Activated CD4-positive, alpha-beta T cell treated with anti-CD3 and anti-CD28 coated beads for 1 hour (primary cell): ENCODE results near the gene KRTAP27-1.

Source experiments
- DNase-seq: peaks from one replicate; pipeline ENCODE4 v3.0.0-alpha.2; 2020

Gene KRTAP27-1, protein sequence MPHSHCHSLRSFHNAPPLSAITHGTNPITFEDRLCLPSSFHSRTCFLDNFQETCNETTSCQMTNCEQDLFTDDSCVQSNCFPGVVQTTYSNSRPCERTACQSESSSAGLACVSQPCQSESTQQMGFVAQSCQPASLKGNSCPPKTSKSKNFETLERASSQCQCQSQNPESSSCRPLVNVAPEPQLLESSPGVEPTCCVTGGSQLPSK

DNA sequence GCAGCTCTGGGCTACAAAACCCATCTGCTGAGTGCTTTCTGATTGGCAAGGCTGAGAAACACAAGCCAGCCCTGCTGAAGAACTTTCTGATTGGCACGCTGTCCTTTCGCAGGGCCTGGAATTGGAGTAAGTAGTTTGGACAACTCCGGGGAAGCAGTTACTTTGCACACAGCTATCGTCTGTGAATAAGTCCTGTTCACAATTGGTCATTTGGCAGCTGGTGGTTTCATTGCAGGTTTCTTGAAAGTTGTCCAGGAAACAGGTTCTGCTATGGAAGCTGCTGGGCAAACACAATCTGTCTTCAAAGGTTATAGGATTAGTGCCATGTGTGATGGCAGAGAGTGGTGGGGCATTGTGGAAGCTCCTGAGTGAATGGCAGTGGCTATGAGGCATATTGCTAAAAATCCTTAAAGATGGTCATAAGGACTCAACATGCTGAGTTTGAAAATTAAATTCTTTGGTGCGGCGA, at the start of gene KRTAP27-1:
KRTAP27-1 (minus strand) TSS at position 419 of the 469 bp plus-strand sequence; CDS start at position 393, 26 bp downstream.
- no peak for DNase-seq

DNA sequence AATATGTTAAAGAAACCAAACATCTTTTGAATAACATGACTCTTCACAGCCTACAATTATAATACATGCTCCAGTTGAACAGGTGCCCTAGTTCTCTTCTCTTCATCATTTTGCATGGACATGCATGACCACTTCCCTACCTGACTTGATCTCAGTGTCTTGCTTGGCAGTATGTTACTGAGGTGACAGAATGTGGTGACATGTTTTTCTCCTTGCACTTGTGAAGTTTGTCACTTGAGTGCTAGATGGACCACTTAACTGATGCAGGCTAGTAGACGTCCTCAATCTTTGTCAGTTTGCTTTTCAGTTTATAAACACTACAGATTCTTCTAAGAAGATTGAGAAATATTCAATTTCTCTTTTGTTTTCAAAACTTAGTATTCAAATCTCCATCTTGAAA, 44.7 kb upstream of the KRTAP27-1 start:
- DNase-seq, result no peak

DNA sequence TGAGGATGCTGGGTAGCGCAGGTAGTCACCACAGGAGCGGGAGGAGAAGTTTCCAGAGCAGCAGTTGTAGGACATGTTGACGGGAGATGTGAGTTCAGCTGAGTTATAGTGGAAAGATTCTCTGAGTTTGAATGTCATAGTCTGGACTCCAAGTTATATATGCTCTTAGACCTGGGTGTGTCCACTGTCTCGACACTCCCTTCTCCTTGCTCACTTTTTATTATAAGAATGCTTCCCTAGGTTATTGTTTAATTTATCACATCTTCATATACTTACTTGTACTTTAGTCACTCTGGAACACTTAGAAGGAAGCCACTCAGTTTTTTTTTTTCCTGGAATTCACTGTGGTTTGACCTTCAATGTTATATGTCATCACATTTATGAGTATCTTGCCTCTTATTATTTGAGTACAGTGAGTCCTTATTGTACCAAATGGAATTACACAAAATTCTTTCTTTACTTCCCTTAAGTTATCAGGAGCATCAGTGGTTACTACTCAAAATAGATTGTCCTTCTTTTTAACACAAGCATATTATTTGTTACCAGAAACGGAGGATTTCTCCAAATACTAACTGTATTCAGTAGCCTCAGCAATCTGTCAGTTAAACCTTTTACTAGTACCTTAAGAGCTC, 34.8 kb upstream of the KRTAP27-1 start, which contains the start of gene KRTAP13-2:
KRTAP13-2 (minus strand) TSS at position 133 of the 632 bp plus-strand sequence; CDS start at position 75, 58 bp downstream.
- DNase-seq, result no peak

DNA sequence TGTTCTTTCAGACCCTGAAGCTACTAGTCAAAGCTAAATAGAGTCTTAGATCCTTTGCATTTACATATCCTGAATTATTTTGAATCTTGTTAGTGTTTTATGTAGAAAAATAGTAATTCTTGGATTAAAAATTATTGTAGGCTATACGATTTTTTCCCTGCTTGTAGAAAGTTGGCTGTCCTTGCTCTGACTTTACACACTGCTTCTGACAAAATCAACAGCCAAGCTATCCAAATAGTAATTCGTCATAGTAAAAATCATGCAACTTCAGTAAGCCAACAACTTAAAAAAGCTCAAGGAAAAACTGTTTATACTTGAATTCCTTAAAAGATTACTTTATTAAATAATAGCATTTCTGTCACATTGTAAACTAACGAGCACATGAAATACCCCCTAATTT, 18.4 kb upstream of the KRTAP27-1 start:
- DNase-seq, result no peak

DNA sequence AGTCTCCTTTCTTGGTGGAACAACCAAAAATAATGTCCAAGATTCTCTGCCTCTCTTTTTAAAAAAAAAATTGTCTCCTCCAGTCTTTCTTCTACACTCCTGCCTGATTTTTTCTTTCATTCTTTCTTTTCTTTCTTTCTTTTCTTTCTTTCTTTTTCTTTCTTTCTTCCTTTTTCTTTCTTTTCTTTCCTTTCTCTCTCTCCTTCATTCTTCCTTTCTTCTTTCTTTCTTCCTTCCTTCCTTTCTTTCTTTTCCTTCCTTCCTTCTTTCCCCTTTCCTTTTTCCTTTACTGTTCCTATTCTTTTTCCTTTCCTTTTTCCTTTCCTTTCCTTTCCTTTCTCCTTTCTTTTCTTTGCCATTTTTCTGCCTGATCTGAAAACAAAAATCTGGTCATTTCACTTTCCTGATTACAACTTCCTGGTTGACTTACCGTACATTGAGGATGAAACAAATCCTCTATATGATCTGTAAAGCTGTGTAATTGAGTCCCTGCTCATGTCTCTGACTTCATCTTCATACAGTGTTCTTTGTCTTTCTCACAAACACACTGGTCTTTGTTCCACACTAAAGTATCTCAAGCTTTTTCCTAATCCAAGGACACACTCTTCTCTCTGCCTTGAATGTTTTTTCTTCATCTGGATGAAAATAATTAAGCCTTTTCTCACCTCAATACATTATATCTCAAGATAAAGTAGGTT, 17.0 kb upstream of the KRTAP27-1 start:
- DNase-seq, result no peak

DNA sequence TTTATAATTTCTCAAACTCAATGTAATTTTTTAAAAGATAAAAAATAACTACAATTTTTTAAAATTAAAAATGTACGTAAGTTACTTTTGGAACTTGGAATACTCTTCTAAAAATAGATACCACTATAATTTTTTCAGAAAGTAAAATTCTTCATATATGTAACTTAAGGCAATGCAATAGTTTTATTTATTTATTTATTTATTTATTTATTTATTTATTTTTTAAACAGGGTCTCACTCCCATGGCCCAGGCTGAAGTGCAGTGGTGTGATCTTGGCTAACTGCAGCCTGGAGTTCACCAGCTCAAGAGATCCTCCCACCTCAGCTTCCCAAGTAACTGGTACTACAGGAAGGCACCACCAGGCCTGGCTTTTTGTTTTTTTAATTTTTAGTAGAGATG, 14.0 kb upstream of the KRTAP27-1 start:
- DNase-seq, result no peak

DNA sequence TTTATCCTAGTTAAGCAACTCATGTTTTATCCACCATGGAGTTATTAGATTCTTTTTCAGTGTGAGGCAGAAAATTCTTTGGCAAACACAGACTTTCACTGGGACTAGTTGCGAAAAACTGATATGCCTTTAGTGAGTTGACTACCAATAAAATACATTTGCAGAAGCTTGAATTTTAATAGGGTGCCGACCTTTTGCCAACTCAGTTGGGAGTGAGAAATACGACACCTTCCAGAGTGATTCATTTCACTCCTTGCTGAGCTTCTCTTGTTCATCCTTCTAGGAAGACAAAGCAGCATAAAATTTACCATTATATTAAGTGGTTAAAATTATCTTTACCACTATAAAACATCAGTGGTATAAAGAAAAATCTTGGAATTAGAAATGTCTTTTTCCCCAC, 12.1 kb upstream of the KRTAP27-1 start:
- no peak for DNase-seq

DNA sequence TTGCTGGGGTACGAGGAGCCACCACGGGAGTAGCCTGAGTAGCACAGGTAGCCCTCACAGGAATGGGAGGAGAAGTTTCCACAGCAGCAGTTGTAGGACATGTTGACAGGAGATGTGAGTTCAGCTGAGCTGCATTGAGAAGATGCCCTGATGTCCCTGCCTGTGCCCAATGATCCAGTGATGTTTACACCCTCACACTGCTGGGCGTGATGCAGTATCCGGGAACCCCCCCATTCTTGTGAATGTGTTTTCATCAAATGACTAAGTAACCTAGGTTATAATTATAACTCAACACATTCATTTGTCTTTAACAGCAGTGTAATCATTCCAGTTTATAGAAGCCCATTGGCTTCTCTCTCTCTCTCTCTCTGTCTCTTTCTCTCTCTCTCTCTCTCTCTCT, 11.0 kb upstream of the KRTAP27-1 start, which contains the start of gene KRTAP23-1:
KRTAP23-1 (minus strand) TSS at position 101 of the 400 bp plus-strand sequence; CDS start at position 101, 0 bp downstream.
- no peak for DNase-seq

DNA sequence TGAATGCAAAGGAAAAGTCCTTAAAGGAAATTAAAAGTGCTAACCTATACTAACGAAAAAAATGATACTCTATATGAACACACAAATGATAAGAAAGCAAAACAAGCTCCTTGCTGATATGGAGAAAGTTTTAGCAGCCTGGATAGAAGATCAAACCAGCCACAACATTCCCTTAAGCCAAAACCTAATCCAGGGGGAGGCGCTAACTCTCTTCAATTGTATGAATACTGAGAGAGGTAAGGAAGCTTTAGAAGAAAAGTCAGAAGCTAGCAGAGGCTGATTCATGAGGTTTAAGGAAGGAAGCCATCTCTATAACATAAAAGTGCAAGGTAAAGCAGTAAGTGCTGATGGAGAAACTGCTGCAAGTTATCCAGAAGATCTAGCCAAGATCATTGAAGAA, 7.5 kb upstream of the KRTAP27-1 start:
- no peak for DNase-seq

DNA sequence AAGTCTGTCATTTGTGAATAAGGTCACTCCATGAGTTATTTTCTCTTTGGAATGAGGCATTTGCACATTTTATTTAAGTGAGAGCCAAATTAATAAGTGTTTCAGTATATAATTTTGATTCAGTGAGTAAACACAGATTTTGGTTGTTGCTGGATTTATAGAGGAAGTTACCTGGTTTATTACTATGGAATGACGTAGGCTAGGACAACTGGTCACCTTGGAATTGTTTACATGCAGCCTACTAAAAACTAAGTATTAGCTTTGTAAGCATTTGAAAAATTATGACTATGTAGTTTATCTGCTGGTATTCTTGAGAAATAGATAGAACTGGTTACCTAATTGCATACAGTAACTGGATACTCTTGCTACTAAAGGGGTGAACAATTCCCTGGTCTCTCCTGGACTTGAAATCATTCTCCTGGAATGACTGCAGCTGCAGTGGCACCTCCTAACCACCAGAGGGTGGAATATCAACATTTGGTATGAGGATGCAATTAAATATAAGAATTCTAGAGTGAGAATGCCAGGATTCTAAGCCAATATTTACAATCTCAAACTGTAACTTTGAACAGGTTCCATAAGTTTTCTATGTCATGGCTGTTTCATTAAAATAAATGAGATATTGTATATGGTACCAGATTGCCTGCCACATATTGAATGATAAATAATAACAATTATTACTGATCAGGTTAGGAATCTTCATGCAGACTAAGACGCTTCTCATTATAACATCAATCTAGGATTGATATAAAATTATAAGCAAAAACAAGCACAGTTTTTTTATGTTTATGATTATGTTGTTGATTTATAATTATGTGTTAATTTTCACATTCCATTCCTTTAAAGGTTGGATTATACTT, 3.5 kb upstream of the KRTAP27-1 start:
- no peak for DNase-seq

DNA sequence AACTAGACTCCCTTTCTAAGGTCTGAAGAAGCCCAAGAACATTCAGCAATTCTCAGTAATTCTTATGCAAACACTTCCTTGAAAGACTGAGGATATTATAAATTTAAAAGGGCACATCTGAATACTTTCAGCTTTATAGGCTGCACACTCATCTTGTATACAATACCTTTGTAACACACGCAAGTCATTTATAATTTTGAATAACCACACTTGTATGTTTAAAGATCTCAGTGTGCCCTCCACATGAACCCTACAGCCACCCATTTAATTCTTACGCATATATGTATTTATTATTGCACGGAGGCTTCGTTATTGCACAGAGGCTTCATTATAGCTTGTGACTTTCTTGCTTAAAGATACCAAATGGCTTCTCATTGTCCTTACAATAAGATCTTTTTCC, 1.2 kb upstream of the KRTAP27-1 start:
- no peak for DNase-seq

DNA sequence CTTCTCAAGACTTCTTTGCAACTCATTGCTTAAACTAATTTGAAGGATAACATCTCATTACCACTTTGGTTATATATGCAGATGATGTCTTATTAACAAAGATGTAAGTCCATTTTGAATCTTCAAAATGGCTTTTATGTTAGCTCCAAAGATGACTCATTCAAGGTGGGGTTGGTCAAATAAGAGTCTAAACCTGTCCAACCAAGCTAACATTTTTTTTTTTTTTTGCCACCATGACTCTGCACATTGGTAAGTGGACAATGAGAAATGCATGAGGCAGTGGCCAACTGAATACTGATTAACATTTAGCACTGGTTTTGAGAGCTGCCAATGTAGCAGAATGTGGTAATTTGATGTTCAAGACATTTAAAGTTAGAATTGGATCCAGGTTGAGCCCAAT, 278 bp upstream of the KRTAP27-1 start:
- DNase-seq, result no peak

DNA sequence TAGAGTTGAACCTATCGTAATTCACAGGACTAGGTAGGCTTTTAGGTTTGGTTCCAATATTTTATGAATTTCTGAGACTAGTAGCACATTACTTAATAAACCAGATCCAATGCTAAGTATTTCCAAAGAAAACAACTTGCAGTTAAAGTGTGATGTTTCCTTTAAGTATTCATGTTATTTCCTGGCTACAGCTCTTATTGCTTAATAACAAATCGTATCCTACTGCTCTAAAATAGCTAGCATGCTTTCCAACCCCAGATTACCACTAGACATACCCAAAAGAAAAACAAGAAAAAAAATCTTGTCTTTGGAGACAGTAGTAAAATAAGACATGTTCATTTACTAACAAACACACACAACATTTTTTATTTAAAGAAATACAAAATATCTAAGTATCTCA, 898 bp downstream of the KRTAP27-1 start:
- no peak for DNase-seq

DNA sequence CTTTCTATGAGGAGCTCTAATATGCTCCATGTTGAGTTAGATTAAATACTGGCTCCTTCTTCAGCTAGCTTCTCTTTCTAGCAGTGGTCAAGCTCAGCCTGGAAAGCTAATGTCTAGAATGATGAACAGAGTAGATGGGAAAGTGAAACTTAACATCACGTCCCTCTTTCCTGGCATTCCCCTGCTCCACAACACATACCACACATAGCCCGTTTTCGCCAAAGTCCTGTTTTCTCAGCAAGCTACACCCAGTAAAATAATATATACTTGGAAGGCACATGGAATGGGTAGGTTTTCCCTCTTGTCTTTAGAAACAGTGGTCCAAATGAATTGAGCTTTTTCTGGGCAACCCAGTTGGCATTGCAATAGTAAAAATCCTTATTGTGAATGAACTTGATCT, 3.8 kb downstream of the KRTAP27-1 start:
- DNase-seq, result no peak

DNA sequence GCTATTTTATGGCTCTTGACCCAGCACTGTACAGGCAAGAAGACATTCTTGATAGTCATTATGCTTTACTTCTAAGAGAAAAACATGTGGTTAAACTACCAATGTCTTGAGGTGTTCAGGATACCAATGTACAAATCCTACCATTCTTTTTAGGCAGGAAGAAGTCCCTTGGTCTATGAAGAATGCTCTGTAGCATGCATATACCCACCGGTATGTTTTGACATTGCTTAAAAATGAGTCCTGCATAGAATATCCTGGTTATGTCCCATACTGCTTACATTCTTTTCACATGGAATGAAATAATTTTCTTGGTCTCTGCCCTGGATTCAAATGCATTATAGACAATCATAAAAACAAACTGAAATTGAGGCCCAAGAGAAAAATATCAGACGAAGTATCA, 4.8 kb downstream of the KRTAP27-1 start:
- no peak for DNase-seq

DNA sequence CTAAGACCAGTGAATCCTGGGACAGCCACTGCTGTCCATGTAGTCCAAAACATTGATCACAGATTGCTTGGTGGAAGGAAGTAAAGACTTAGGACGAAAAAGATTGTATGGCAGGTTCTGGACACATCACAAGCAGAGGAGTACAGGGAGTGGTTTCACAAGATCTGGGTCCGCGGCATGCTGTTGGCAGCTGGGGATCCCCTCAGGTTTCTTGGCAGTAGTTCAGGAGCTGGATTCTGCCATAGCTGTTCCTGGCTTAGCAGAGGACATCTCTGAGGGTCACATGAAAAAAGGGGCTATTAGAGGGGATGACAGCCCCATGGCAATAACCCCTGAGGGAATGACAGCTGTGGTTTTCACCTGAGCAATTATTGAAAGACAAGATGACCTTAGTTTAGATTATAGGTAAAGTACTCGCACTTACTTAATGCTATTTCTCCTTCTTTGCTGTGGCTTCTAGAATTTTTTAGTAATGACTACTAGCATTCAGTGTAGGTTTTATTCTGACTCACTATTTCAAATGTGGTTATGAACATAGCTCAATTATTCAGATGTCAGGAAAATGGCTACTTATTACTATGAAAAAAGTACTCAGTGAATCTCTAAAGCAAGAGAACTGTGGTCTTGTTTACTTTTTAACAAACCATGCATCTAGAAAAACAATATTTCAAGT, 8.2 kb downstream of the KRTAP27-1 start:
- no peak for DNase-seq

DNA sequence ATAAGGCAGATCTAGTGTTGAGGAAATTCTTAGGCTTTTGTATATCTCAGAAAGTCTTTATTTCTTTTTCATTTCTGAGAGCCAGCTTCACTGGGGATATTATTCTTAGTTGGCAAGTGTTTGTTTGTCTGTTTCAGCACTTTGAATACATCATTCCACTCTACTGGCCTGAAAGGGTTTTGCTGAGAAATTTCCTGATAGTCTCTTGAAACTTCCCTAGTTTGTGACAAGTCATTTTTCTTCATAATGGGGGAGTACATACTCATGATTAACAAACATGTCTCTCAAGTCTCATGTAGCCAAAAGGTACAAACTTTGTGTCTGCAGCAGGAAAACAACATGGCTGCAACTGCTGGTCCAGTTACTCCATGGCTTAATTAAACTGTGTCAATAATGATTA, 11.1 kb downstream of the KRTAP27-1 start:
- no peak for DNase-seq

DNA sequence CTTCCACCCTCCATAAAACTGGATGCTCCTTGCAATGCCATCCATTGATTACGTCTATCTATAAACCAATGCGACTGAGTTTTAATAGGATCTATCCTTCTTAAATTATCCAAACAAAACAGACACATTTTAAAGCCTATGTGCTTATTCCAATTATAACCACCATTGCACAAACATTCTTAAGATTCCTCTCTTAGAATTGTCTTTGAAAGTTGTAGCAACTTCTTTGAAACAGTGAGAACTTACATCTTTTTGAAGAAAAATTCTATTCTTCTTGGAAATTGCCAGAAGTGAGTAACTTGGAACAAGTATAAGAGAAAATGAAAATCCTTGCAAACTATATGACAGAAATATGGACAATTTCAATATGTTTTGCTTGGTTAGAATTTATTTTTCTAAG, 17.3 kb downstream of the KRTAP27-1 start, which contains the start of gene KRTAP26-1:
KRTAP26-1 (minus strand) TSS at position 101 of the 400 bp plus-strand sequence. CDS start 280 bp downstream, outside the sequence.
- DNase-seq, result no peak

DNA sequence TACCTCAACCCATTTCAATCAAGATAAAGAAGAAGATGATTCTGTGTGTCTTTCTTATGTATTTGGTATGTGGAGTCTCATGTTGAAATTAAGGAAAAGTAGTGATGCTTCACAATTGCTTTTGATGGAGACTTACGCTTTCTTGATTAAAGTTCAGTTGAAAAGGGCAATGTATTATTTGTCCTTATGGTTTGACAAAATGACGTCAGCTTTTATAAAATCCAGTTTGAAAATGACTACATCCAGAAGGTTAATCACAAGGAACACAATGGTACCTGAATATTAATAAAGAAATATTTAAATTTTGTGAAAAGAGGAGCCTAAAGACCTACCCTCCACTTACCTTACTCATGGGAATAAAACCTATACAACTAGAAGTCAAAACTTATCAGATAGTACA, 21.8 kb downstream of the KRTAP27-1 start:
- no peak for DNase-seq

DNA sequence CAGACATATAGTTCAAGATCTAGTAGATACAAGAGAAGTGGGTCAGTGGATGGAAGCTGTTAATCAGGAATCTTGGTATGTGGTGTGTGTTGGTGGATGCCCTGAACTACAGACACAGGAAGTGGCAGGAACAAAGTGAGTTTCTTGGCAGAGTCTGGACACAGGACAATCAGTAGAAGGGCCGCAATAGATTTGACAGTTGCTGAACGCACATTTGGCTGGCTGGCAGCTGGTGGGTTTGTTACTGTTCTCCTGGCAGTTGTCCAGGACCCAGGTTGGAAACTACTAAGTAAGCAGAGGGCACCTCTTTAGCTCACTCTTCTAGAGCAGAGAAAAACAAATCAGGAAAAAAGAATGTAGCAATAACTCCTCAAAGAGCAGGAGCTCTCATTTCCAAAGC, 30.6 kb downstream of the KRTAP27-1 start:
- DNase-seq, result no peak

DNA sequence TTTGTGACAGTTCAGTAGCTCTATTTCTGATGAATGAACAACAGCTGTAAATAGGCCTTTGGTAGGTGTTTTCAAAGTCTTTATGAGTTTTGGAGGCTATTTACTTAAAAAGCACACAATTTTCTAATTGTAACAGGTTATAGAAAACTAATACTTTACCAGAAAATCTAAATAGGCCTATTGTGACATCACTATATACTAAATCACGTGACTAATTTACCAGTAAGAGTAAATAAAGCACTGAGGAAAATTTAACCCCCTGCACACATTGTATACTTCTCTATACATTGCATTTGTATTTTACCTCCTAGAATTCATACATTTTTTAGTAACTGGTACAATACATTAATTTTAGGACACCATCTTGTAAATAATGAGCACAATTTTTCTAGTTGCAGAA, 32.4 kb downstream of the KRTAP27-1 start:
- no peak for DNase-seq

DNA sequence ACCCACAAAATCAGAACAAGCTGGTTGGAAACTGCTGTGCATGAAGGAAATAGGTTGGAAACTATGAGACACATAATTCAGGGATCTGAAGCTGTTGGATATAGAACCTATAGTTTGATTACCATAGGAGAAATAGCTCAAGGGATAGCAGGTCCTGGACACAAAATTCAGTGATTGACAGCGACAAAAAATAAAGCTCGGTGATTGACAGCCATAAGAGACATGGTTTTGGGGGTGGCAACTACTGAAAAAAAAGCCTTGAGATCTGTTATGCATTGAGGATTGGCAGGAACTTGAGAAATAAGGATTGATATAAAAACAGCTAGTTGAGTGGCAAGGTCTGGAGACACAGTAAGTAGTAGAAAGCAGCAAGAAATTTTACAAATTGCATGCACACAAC, 48.3 kb downstream of the KRTAP27-1 start, which contains the start of gene KRTAP25-1:
KRTAP25-1 (minus strand) TSS at position 300 of the 400 bp plus-strand sequence; CDS start at position 276, 24 bp downstream.
- no peak for DNase-seq
